ENCODE data around the gene TICAM2.

Gene TICAM2

GRCh38 chr5:115561176-115561575 is 41.1 kb downstream of the TICAM2 start:
- no peak for DNase-seq

GRCh38 chr5:115559524-115559923 is 42.8 kb downstream of the TICAM2 start:
- DNase-seq: no peak

GRCh38 chr5:115558388-115558956 is 43.8 kb downstream of the TICAM2 start:
- no peak for DNase-seq

GRCh38 chr5:115557667-115558387 is 44.5 kb downstream of the TICAM2 start:
- no peak for DNase-seq

GRCh38 chr5:115556276-115556675 is 46.0 kb downstream of the TICAM2 start:
- DNase-seq: no peak

- DNase-seq: no peak
Measured at GRCh38 chr5:115555084-115555633, 47.1 kb downstream of the TICAM2 start.

GRCh38 chr5:115553082-115553481 is 49.2 kb downstream of the TICAM2 start:
- DNase-seq: no peak

- peak; percentile 69 for DNase-seq
Measured at GRCh38 chr5:115551415-115551814, 50.9 kb downstream of the TICAM2 start.

GRCh38 chr5:115549154-115549553 is 53.1 kb downstream of the TICAM2 start:
- DNase-seq: peak; percentile 31

GRCh38 chr5:115548683-115549082 is 53.6 kb downstream of the TICAM2 start:
- no peak for DNase-seq

- no peak for DNase-seq
Measured at GRCh38 chr5:115545351-115545882, 56.9 kb downstream of the TICAM2 start.

- peak; percentile 96 for DNase-seq
Measured at GRCh38 chr5:115544436-115545350, 57.6 kb downstream of the TICAM2 start, which contains the start of gene FEM1C. Gene FEM1C, minus strand, starts transcription at chr5:115544775. Its CDS starts 1,282 bp downstream, at chr5:115543493.

- DNase-seq: no peak
Measured at GRCh38 chr5:115544043-115544435, 58.2 kb downstream of the TICAM2 start.

- DNase-seq: no peak
Measured at GRCh38 chr5:115543365-115544042, 58.8 kb downstream of the TICAM2 start.

GRCh38 chr5:115542651-115543364 is 59.5 kb downstream of the TICAM2 start:
- no peak for DNase-seq

- DNase-seq: no peak
Measured at GRCh38 chr5:115542086-115542485, 60.2 kb downstream of the TICAM2 start.

- no peak for DNase-seq
Measured at GRCh38 chr5:115541611-115542010, 60.7 kb downstream of the TICAM2 start.

- no peak for DNase-seq
Measured at GRCh38 chr5:115535479-115536035, 66.7 kb downstream of the TICAM2 start.

- peak; percentile 61 for DNase-seq
Measured at GRCh38 chr5:115532517-115532916, 69.8 kb downstream of the TICAM2 start.

GRCh38 chr5:115531787-115532367 is 70.4 kb downstream of the TICAM2 start:
- no peak for DNase-seq

- peak; percentile 51 for DNase-seq
Measured at GRCh38 chr5:115531380-115531779, 70.9 kb downstream of the TICAM2 start.
